KMS-11 (cell line): ENCODE measurements around the gene SCCPDH.
"Not testable (repeated sequence)": the region's sequence is repeated elsewhere in the genome, so short reads cannot be mapped to it uniquely, and the experiment has no call there.

Experiments
- H2AFZ ChIP-seq: fragments of 200-600 bp; sonication (generic); 2 replicates; pipeline ENCODE4 v1.6.1; 2016; ENCODE audit warnings: antibody characterized with exemption, mixed run types, low read depth
- H3K27ac ChIP-seq: fragments of 200-600 bp; sonication (generic); 2 replicates; pipeline ENCODE4 v1.6.1; 2016; ENCODE audit warnings: mild to moderate bottlenecking, mixed run types
- H3K27me3 ChIP-seq: fragments of 200-600 bp; sonication (generic); 2 replicates; pipeline ENCODE4 v1.6.1; 2017; ENCODE audit warnings: mild to moderate bottlenecking, low read depth, mixed run types, moderate library complexity; ENCODE audit not compliant: insufficient read depth
- H3K36me3 ChIP-seq: fragments of 200-600 bp; sonication (generic); 2 replicates; pipeline ENCODE4 v1.6.1; 2017; ENCODE audit warnings: mild to moderate bottlenecking, mixed run types; ENCODE audit not compliant: insufficient read depth
- H3K4me1 ChIP-seq: fragments of 200-600 bp; sonication (generic); 2 replicates; pipeline ENCODE4 v1.6.1; 2016; ENCODE audit warnings: mild to moderate bottlenecking, low read depth, mixed run types; ENCODE audit not compliant: poor library complexity, severe bottlenecking
- H3K4me2 ChIP-seq: fragments of 200-600 bp; sonication (generic); 2 replicates; pipeline ENCODE4 v1.7.0; 2016; ENCODE audit warnings: mild to moderate bottlenecking, mixed run types
- H3K4me3 ChIP-seq: fragments of 200-600 bp; sonication (generic); IDR thresholded peaks from 2 replicates; pipeline ENCODE4 v1.6.1; 2017; ENCODE audit warnings: low read depth, low read length, mixed read lengths; ENCODE audit not compliant: insufficient read depth
- H3K79me2 ChIP-seq: fragments of 200-600 bp; sonication (generic); 2 replicates; pipeline ENCODE4 v1.6.1; 2016; ENCODE audit warnings: low read depth, mixed run types; ENCODE audit not compliant: insufficient read depth
- H3K9ac ChIP-seq: fragments of 200-600 bp; sonication (generic); 2 replicates; pipeline ENCODE4 v1.6.1; 2016; ENCODE audit warnings: mild to moderate bottlenecking, mixed run types
- H4K20me1 ChIP-seq: fragments of 200-600 bp; sonication (generic); 2 replicates; pipeline ENCODE4 v1.6.1; 2016; ENCODE audit warnings: mild to moderate bottlenecking, mixed run types; ENCODE audit not compliant: insufficient read depth
- CTCF ChIP-seq: fragments of 200-600 bp; sonication (generic); conservative IDR thresholded peaks from 2 replicates; pipeline ENCODE4 v1.6.1; 2017; ENCODE audit warnings: low read depth, mild to moderate bottlenecking, antibody characterized with exemption, low read length, moderate library complexity, mixed read lengths

Gene SCCPDH

GRCh38 chr1:246709835-246710234, 14.4 kb upstream of the SCCPDH start:
- H3K79me2 ChIP-seq = no peaks in the 10 kb centered on the region
- no peak overlapping the region for H3K4me2 ChIP-seq
- H3K4me3 ChIP-seq = no peak overlapping the region
- no peak for TF ChIP-seq CTCF
- no peaks in the 10 kb centered on the region for H3K4me1 ChIP-seq
- H3K27me3 ChIP-seq = no peaks in the 10 kb centered on the region
- no peaks in the 10 kb centered on the region for H4K20me1 ChIP-seq
- H3K36me3 ChIP-seq = no peaks in the 10 kb centered on the region
- no peak overlapping the region for H3K9ac ChIP-seq
- H2AFZ ChIP-seq = no peak overlapping the region
- H3K27ac ChIP-seq = no peak overlapping the region

GRCh38 chr1:246711548-246712003, 12.6 kb upstream of the SCCPDH start:
- H4K20me1 ChIP-seq = no peaks in the 10 kb centered on the region
- H3K4me2 ChIP-seq = no peak overlapping the region
- H3K4me3 ChIP-seq = no peak overlapping the region
- TF ChIP-seq CTCF = no peak
- no peaks in the 10 kb centered on the region for H3K36me3 ChIP-seq
- H3K4me1 ChIP-seq = no peaks in the 10 kb centered on the region
- no peak overlapping the region for H2AFZ ChIP-seq
- no peak overlapping the region for H3K9ac ChIP-seq
- no peak overlapping the region for H3K27ac ChIP-seq
- no peaks in the 10 kb centered on the region for H3K79me2 ChIP-seq
- no peaks in the 10 kb centered on the region for H3K27me3 ChIP-seq

GRCh38 chr1:246712428-246712827, 11.8 kb upstream of the SCCPDH start:
- H3K4me3 ChIP-seq, H3K9ac ChIP-seq, H3K36me3 ChIP-seq, H3K4me2 ChIP-seq, H3K79me2 ChIP-seq, H3K4me1 ChIP-seq, H4K20me1 ChIP-seq, H3K27me3 ChIP-seq, H2AFZ ChIP-seq, H3K27ac ChIP-seq: not testable (repeated sequence)

- H2AFZ ChIP-seq, H3K27ac ChIP-seq, H3K4me1 ChIP-seq, H3K4me2 ChIP-seq, H3K79me2 ChIP-seq, H3K27me3 ChIP-seq, H3K4me3 ChIP-seq, H4K20me1 ChIP-seq, H3K36me3 ChIP-seq, H3K9ac ChIP-seq: not testable (repeated sequence)
Observed at GRCh38 chr1:246719361-246719760, 4.8 kb upstream of the SCCPDH start.

- H3K36me3 ChIP-seq, H3K9ac ChIP-seq, H4K20me1 ChIP-seq, H2AFZ ChIP-seq, H3K4me1 ChIP-seq, H3K4me3 ChIP-seq, H3K4me2 ChIP-seq, H3K79me2 ChIP-seq, H3K27ac ChIP-seq, H3K27me3 ChIP-seq: not testable (repeated sequence)
Observed at GRCh38 chr1:246720814-246721213, 3.4 kb upstream of the SCCPDH start.

- Histone ChIP-seq H4K20me1 (no peaks in the 10 kb centered on the region), H3K36me3 (no peaks in the 10 kb centered on the region), H3K9ac (no peak overlapping the region), H3K79me2 (no peaks in the 10 kb centered on the region), H2AFZ (no peak overlapping the region), H3K27me3 (no peaks in the 10 kb centered on the region), H3K4me1 (no peaks in the 10 kb centered on the region), H3K4me2 (no peak overlapping the region), H3K4me3 (no peak overlapping the region), H3K27ac (no peak overlapping the region)
- no peak for TF ChIP-seq CTCF
Observed at GRCh38 chr1:246722720-246723119, 1.5 kb upstream of the SCCPDH start.
